NCI-H2196 treated with DMSO at 0.1 percent for 48 hours (cell line): Measurements from ENCODE around the gene PTPN23.

Experiments
- DNase-seq: peaks from one replicate; lab custom pipeline; 2025; ENCODE audit not compliant: unreplicated experiment; lab: John Stamatoyannopoulos, UW

Gene PTPN23

DNA sequence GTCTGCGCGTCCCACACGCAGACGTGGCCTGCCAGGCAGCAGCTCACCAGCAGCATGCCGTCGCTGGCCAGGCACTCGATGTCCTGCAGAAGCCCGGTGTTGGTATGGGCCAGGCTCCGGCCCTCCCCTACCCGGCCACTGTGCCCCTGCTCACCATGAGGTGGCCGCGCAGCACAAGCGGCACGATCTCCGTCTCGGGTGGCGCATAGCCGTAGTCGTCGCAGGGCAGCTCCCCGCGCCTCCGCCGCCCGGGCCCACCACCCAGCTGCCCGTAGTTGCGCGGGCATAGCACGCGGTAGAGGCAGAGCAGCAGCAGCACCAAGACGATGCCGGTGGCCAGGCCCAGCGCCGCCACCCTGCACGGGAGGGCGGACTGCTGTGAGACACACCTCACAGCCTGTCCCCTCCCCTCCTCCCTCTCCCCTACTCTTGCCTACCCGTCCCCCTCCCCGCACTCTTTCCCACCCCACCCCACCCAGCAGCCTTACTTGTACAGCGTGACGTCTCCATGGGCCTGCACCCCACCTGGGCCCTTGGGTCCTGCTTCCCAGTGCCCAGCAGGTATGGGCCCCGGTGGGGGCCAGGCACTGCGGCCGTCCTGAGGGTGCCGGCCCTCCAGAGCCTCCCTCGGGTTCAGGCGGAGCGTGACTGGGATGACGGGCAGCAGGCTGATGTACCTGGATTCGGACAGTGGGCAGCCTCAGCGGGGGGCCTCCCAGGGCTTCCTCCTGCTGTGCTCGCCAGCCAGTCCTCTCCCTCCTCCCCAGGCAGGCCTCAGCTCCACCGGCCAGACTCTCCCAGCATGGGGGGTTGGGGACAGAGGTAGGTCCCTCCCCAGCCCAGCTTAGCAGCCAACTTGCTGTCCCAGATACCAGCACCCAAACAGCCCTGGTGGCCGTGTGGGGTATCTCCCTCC, 37.6 kb downstream of the PTPN23 start:
- DNase-seq = no peak

DNA sequence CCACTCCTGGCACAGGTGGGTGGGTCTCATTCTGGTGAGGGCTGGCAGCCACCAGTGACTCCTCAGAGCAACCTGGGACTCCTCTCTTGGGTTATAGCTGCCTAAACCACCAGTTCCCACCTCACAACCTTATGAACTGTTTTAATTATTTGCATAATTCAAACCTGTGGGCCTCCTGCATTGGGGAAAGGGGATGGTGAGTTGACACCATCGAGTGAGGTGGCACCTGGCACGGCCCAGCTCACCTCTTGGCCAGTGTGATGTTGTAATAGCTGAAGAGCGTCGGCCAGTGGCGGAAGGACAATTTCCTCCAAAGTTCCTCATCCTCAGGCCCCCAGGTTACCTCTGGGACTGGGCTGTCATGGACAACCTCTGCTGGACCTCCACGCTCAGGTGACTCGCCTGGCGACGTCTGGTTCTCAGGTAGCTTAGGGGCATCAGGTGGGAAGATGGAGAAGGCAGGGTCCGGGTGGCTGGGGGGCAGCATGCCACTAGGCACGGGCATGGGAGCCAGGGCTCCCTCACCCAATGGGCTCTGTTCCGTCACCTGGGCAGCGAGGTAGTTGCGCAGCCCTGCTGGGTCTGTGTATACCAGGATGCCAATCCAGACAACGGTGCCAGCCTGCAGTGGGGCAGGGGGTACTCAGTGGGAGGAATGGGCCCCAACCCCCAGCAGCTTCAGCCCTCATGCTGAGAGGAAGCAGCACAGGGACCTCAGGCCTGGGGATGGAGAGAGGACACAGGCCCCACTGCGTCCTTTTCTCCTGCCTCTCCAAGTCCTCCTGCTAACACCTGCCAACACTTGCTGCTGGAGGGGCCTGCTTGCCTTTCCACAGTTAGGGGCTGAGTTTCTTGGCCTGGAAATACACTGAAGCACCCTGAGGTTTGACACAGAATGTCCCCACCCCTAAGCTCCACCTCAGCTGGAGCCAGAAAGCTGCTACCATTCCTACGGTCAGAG, 38.5 kb downstream of the PTPN23 start:
- no peak for DNase-seq

DNA sequence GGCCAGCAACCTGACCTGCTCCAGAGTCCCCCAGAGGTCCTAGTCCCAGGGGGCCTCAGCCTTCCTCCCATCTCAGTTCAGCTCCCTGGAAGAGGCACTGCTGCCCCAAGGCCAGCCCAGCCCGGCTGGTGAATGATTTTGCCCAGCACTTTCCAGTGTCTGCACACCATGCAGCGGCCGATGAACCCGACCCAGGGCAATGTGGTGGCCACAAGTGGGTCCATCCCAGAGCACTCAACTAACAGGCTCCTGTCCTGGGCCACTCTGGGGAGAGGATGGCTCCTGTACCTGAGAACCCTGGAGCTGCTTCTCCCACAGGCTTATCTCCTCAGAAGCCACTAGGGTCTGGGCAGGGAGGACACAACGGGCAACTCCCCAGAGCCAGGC, 39.2 kb downstream of the PTPN23 start:
- no peak for DNase-seq

DNA sequence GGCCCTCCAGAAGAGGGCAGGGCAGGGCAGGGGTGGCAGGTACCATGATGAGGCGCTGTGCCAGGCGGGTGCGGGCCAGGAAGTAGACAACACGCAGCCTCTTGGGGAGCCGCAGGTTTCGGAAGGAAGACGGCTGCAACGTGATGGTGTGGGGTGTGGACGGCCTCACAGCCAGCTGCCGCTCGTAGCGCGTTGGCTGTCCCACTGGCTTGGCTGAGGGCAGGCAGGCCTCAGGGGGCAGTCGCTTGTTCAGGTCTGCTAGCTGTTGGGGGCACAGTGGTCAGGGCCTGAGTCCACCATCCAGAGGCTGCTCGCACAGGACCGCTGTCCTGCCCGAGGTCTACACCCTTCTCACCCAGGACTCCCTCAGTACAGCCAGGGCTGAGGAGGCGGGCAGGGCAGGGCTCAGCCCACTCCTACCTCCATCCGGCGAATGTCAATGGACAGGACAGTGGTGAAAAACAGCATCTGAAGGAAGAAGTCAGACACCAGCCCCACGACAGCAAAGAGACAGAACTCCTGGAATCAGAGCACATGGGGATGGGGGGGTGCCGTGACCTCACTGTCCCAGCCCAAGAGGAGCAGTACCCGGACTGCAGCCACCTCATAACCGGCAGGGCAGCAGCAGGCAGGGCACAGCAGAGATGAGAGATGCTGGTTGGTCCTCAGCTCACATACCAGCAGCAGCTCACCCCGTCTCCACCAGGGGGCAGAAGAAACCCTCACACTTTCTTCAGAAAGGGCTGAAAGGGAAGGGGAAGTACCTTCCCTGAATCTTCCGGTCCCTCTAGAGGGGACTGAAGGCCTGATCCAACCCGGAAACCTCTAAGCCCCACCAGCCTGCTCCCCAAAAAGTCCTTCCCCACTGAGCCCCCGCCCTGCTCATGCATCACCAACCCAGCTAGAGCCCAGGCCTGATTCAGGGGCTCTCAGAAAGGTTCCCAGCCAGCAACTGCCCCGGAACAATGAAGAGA, 40.0 kb downstream of the PTPN23 start:
- DNase-seq = peak; percentile 12

DNA sequence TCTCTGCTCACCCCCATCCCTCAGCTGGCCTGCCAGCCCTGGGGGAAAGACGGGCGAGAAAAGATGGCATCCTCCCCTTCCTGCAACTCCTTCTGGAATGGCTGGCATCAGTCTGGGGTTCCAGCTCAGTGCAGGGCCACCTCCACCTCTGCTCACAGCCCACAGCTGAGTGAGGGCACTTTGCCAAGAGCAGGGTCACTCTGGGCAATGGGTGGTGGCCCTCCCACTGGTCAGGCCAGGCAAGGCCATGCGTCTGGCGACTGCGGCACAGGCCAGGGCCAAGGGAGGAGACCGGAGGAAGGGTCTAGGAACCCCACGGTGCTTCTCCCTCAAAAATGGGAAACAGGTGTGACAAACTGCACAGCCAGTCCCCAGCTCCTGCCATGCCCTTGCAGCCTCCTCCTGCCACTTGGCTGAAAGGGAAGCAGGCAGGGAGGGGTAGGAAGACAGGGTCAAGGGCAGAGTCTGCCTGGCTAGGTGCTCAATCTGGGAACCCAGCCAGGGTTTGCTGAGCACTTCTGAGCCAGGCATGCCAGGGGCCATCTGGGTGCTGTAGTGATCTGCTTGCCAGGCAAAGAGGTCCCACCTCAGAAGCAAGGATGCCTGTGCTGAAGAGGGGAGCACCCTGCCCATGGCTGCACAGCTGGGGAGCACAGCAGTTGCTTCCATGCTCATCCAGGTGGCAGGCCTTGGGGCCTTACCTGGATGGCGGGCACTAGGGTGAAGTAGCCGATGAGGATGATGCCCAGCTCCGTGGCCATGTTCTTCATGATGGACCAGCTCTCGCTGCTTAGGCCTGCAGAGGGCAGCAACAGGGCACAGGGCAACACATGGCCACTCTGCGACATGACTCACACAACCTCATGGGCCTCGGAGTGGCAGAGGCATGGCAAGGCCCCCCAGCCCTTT, 41.2 kb downstream of the PTPN23 start:
- peak; percentile 46 for DNase-seq

DNA sequence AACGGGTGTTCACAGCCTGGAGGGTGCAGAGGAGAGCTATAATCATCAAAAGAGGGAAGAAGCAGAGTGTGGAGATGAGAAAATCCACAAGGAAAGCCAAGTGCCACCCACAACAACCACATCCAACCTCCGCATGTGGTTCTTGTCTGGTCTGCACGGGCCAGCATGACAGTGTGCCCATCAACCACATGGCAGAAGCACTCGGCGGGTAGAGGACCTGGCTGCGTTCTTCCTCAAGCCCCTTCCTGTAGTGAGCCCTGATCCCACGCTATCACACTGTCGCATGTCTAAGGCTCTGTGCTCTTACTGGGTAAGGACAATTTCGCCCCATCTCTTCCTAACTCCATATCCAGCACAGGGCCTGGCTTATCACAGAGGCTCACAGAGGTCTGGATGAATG, 41.9 kb downstream of the PTPN23 start:
- DNase-seq = no peak

DNA sequence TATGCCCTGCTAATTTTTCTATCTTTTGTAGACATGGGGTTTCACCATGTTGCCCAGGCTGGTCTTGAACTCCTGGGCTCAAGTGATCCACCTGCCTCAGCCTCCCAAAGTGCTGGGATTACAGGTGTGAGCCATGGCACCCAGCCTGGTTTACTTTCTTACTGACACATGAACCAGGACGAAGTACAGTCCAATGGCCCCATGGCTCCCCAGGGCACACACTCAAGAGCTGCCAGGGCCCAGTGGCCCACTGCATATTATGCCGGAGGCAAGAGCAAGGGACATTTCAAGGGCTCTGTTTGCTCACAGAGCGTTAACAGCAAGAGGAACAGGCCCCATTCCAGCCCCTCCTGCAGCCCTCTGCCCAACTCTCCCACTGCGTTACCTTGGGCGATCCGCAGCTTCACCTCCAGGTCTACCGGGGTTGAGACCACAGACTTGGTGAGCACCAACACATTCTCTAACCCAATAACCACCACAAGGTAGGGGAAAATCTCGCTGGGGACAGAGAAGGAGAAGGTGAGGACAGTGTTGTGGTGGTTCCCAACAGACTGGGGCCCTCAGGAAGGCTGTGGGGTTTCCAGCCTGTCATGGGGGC, 42.8 kb downstream of the PTPN23 start:
- DNase-seq = no peak

DNA sequence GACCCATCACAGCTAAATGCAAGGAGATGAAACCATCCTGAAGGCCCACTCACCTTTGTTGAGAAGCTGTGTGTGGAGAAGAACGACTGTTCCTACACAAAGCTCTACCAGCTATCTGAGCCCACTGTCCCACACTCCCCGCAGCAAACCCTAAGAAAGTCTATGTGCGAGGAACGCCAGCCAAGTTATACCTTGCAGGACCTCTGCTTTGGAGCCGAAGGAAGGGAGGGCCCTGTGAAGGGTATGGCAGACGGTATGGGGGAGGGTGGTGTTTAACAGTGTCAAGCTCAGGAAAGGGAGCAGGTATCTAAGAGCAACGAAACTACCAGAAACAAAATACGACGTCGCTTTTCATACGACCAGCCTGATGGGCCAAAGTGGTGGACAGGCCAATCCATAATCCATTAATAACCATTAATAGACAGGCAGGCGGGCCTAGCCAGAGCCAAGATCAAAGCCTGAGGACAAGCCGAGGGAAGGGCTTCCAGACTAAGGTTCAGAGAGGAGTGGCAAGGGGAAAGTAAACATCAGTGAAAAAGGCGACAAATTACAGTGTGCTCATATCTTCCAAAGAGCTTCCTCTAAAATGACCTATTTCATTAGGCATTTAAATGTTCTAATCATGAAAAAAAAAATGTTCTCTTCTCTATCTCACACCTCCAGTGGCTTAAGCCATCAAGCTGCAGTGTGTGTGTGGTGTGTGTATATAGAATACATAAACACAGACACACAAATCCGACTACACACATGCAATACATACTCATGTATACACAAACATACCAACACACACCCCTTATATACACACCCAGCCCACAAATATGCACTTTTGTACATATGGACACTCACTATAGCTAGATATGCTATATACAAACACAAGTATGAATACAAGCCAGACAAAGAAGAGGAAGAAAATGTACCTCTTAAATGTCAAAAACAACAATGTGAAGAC, 43.9 kb downstream of the PTPN23 start:
- no peak for DNase-seq

DNA sequence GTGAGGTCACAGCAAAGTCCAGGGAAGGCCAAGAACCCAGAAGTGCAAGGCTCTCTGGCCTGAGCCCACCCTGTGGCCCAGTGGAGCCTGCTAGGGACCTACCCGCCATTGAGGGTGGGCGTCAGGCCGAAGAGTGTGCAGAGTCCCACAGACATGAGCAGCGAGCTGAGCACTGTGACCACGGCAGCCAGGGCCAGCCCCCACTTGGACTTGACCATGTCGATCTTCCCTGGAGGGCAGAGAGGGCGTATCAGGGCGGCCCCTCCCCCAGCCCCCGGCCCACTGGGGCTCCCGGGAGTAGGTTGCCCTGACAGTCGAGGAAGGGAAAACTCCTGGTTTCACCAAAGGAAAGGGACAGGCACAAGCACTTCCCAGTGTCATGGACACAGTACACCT, 44.6 kb downstream of the PTPN23 start:
- DNase-seq = no peak

DNA sequence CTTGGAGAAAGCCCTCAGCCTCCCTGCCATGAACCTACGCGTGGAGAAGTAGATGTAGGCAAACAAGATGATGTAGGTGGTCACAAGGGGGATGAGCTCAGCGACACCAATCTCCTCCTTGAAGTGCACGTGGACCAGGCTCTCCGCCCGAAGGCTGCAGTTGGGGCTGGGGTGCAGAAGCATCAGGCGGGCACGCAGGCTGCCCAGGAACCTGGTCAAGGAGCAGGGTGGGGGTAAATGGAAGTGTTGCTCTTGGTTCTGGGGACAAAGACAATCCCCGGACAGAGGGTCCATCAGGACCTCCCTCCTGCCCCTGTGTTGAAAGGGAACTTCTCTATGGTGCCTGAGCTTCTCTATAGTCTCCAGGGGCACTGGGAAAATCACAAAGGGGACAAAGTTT, 45.1 kb downstream of the PTPN23 start:
- no peak for DNase-seq

DNA sequence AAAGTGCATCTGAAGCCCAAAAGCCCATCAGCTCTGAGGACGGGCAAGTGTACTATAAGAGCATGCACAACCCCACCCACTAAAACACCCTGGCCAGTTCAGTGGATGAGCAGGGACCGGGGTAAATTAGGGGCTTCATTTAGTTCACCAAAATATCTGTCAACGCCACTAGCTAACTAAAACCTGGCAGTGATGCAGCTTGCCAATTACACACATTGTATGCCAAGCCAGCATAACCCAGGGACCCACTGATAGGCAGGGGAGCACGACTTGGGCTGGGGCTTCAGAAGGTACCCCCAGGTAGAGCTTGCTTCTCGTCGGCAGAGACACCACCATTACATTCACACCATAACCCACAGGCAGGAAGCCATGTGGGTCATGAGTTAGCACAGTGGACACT, 47.0 kb downstream of the PTPN23 start:
- DNase-seq = no peak

DNA sequence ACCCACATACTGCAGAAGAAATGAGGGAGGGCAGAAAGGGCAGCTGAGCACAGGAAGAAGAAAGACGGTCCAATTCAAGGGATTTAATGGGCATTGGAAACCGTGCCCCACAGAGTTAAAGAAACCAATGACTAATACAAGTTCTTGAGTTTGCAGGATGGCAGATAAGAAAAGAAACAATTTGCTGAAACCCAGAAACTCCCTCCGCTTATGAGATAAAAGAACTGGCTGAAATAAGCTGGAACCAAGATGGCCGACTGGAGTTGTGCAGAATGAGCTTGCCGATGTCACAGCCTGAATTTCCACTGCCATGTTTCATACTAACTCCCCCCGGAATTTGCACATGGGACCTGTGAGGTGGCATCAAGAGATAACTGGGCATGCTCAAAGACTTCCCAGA, 47.8 kb downstream of the PTPN23 start:
- no peak for DNase-seq

DNA sequence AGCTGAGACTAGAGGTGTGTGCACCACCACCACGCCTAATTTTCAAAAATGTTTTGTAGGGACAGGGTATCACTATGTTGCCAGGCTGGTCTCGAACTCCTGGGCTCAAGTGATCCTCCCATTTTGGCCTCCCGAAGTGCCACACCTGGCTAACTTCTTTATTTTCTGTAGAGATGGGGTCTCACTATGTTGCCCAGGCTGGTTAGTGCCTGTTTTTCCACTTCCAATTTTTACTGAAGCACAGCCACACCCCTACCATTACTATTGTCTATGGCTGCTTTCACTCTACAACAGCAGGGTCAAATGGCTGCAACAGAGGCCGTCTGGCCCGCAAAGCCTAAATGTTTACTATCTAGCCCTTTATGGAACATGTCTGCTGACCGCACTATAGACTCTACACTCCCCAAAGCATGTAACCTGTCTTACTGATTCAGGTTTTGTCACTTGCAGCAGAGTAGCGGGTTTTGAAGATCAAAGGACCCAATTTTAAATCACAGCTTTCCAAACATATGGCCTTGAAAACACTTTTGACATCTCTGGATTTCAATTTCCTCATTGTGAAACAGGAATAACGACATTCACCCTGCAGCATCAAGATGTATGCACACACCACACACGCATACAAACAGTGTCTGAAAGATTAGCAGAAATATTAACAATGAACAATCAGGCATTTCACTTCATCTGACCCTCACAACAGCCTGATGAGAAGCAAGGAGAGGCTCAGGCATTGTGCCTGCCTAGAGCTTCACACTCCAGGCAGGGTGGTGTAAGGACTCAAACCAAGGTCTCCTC, 48.9 kb downstream of the PTPN23 start:
- DNase-seq = no peak

DNA sequence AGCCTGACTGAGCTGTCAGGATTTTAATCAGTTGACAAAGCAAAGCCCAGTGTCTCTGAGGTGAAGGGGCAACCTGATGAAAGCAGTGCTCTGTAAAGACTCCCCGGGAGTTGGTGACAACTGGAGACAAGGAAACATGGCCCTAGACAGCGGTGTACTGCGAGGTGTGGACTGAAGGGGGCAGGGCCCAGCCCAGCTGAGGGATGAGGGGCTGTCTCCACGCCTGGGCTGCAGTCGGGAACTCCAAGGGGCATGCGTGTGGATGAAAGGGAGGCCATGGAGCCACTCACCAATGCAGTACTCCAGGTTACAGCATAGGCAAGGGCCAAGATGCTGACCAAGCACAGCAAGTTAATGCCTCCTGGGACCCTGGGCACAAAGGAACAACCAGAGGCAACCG, 49.8 kb downstream of the PTPN23 start:
- no peak for DNase-seq

DNA sequence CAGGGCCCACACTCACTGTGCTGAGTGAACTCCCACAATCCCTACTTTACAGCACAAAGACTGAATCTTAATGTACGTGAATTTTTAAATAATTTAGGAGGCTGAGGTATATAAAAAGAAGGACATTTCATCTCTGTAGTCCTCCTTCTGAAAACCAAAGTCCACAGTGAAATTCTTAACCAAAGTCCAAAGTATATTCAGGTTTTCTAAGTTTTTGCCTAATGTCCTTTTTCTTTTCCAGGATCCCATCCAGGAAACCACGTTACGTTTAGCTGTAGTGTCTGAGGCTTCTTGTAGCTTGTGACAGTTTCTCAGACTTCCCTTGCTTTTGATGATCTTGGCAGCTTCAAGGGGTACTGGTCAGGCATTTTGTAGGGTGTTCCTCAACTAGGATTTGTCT, 50.4 kb downstream of the PTPN23 start:
- no peak for DNase-seq

DNA sequence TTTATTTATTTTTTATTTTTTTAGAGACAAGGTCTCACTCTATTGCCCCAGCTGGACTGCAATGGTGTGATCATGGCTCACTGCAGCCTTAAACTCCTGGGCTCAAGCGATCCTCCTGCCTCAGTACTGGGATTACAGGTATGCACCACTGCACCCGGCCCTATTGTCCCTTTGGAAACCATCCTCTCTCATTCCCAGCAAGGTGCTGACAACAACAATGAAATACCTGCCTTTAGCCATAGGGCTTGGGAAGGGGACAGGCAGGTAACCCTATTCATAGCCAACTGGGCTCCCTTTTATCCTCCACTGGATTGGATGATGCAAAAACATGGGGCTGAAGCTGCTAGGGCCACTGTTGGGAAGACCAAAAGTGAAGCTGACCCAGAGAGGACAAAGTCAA, 51.9 kb downstream of the PTPN23 start:
- DNase-seq = no peak

DNA sequence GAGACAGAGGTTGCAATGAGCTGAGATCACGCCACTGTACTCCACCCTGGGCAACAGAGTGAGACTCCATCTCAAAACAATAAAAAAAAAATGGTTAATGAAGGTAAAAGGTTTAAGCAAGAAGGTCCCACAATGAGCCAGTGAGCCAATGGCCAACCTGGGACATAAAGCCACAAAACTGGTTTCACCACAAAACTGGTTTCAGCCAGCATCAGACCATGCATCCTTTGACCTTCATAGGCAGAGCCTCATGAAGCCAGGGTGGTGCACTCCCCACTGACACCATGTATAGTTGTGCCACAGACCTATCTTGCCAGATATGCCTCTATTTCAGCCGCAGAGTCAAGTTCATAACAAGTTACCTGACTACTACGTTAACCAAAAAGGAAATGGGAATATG, 53.0 kb downstream of the PTPN23 start:
- DNase-seq = no peak
